B cell (primary cell): ENCODE measurements around the gene RNU5B-1. TPM values are rescaled to one million over a fixed set of nuclear protein-coding genes. Genes with fewer than 3 reads are reported as not detected.

Experiments used
- ATAC-seq: fragments of 200-7000 bp; cut with Tn5 transposase; one replicate; pipeline ENCODE4 v1.10.0; 2021; ENCODE audit warnings: low read depth, mild to moderate bottlenecking, moderate number of reproducible peaks, moderate library complexity
- CTCF ChIA-PET: fragments of 350-600 bp; sonication (Branson Sonifier 250); formaldehyde crosslinking; loops from one replicate; lab custom pipeline; 2021; ENCODE audit warnings: antibody characterized with exemption, inconsistent platforms; lab: Charles Lee
- POLR2A ChIA-PET: fragments of 350-600 bp; sonication (Branson Sonifier 250); formaldehyde crosslinking; loops from one replicate; lab custom pipeline; 2021; ENCODE audit warnings: antibody characterized with exemption; lab: Charles Lee
- DNase-seq: peaks from one replicate; pipeline ENCODE4 v3.0.0; 2013
- H2AFZ ChIP-seq: 2 replicates; pipeline ENCODE4 v1.6.1; 2012; ENCODE audit warnings: mild to moderate bottlenecking, low read depth, low read length; ENCODE audit not compliant: insufficient read depth, poor library complexity, severe bottlenecking
- H3K27ac ChIP-seq, 2 donors: 1 replicate in 1 of 2; 2 replicates in 1 of 2; pipeline ENCODE4 v1.5.1; 2012 to 2013; ENCODE audit warnings: low read length in 2 of 2, mild to moderate bottlenecking in 2 of 2, moderate library complexity in 1 of 2
- H3K27me3 ChIP-seq, 4 experiments: fragments of 200-600 bp in 1 of 4; sonication (generic) in 1 of 4; replicated peaks in 1 of 4; 1 replicate in 2 of 4; 2 replicates in 2 of 4; pipeline versions ENCODE4 v1.6.1 to v1.7.0; 2013 to 2016; ENCODE audit warnings: low read length in 3 of 4, mild to moderate bottlenecking in 2 of 4, mixed read lengths in 1 of 4, moderate library complexity in 1 of 4; ENCODE audit not compliant: insufficient read depth in 4 of 4, control insufficient read depth in 3 of 4; ENCODE audit errors: control extremely low read depth in 1 of 4
- H3K36me3 ChIP-seq, 2 experiments: replicated peaks in 1 of 2; 1 replicate in 1 of 2; 2 replicates in 1 of 2; pipeline versions ENCODE4 v1.6.1 to v1.7.1; 2013; ENCODE audit warnings: low read length in 1 of 2; ENCODE audit not compliant: insufficient read depth in 2 of 2, control insufficient read depth in 1 of 2; ENCODE audit errors: control extremely low read depth in 1 of 2, extremely low read depth in 1 of 2
- H3K4me1 ChIP-seq, 2 donors: fragments of 200-600 bp in 1 of 2; sonication (generic) in 1 of 2; 1 replicate in 1 of 2; 2 replicates in 1 of 2; pipeline versions ENCODE4 v1.5.1 to v1.6.1; 2013 to 2017; ENCODE audit warnings: low read length in 2 of 2; ENCODE audit not compliant: control insufficient read depth in 2 of 2, insufficient read depth in 2 of 2
- H3K4me2 ChIP-seq: replicated peaks from 2 replicates; pipeline ENCODE3; 2012; ENCODE audit warnings: mild to moderate bottlenecking, low read depth, low read length; ENCODE audit not compliant: poor library complexity, severe bottlenecking
- H3K4me3 ChIP-seq, 5 experiments: fragments of 200-600 bp in 1 of 5; sonication (generic) in 1 of 5; 1 replicate in 3 of 5; 2 replicates in 2 of 5; pipeline versions ENCODE4 v1.5.1 to v1.7.0; 2011 to 2016; ENCODE audit warnings: low read length in 4 of 5, mild to moderate bottlenecking in 4 of 5, low read depth in 2 of 5, control low read depth in 1 of 5, moderate library complexity in 1 of 5; ENCODE audit not compliant: insufficient read depth in 1 of 5; ENCODE audit errors: control extremely low read depth in 1 of 5, extremely low read depth in 1 of 5
- H3K79me2 ChIP-seq: fragments of 200-600 bp; sonication (generic); one replicate; pipeline ENCODE4 v1.6.0; 2016; ENCODE audit warnings: low read length; ENCODE audit not compliant: control insufficient read depth, insufficient read depth
- H3K9ac ChIP-seq: fragments of 200-600 bp; sonication (generic); 2 replicates; pipeline ENCODE4 v1.6.1; 2017; ENCODE audit warnings: mild to moderate bottlenecking, low read length, moderate library complexity
- H3K9me3 ChIP-seq, 3 donors: one replicate each; pipeline versions ENCODE4 v1.6.1 to v1.7.1; 2013; ENCODE audit warnings: low read length in 2 of 3; ENCODE audit not compliant: control insufficient read depth in 2 of 3, insufficient read depth in 1 of 3; ENCODE audit errors: control extremely low read depth in 1 of 3
- H4K20me1 ChIP-seq: 2 replicates; pipeline ENCODE4 v1.6.0; 2012; ENCODE audit warnings: mild to moderate bottlenecking, low read length; ENCODE audit not compliant: insufficient read depth, control insufficient read depth, poor library complexity, severe bottlenecking
- H3K27ac Mint-ChIP-seq: one replicate; pipeline ENCODE4 v1.8.0; 2021; ENCODE audit warnings: mixed read lengths
- H3K27me3 Mint-ChIP-seq: one replicate; pipeline ENCODE4 v1.8.0; 2021; ENCODE audit warnings: mixed read lengths
- H3K4me1 Mint-ChIP-seq: one replicate; pipeline ENCODE4 v1.8.0; 2021; ENCODE audit warnings: mixed read lengths
- H3K4me3 Mint-ChIP-seq: one replicate; pipeline ENCODE4 v1.8.0; 2021; ENCODE audit warnings: mixed read lengths
- H3K9me3 Mint-ChIP-seq: one replicate; pipeline ENCODE4 v1.8.0; 2022; ENCODE audit warnings: mixed read lengths; ENCODE audit not compliant: insufficient read depth
- CTCF ChIP-seq: fragments of 200-600 bp; IDR thresholded peaks from one replicate; pipeline ENCODE4 v1.8.0; 2022; ENCODE audit warnings: antibody characterized with exemption, mild to moderate bottlenecking
- EZH2 ChIP-seq: IDR thresholded peaks from 2 replicates; pipeline ENCODE4 v1.6.1; 2012; ENCODE audit warnings: borderline replicate concordance, low read depth, mild to moderate bottlenecking, moderate library complexity, low read length; ENCODE audit not compliant: insufficient read depth, poor library complexity, severe bottlenecking
- WGBS: methylation state at CpG from one replicate; pipeline ENCODE4 v1.1.5; 2013; ENCODE audit warnings: missing lambda C conversion rate; ENCODE audit not compliant: insufficient coverage; 5-methylcytosine and 5-hydroxymethylcytosine counted together
- intact Hi-C: fragments of 100-400 bp; cut with micrococcal nuclease; formaldehyde crosslinking; loops from one replicate; pipeline ENCODE4 v1.10.0; 2022
- polyA plus RNA-seq: library from polyadenylated mRNA; depleted of rRNA; stranded (reverse); fragments of >200 nt; gene quantifications from 2 replicates; pipeline ENCODE4 v1.2.3, GENCODE V29; 2012
- total RNA-seq, 2 donors: library from RNA; stranded (reverse); fragments of 120-200 nt in 1 of 2; gene quantifications; 1 replicate in 1 of 2; 2 replicates in 1 of 2; pipeline versions ENCODE4 v1.2.3 to v1.2.4, GENCODE V29; 2013 to 2022

Gene RNU5B-1
- total and polyA plus RNA-seq, 2 donors (not counting 1 experiment from before 2014, with no cell fraction given), result 21.7 TPM; not detected in 1

GRCh38 chr15:65264863-65265430 is 39.5 kb upstream of the RNU5B-1 start:
- POLR2A ChIA-PET, result interaction anchor here (0.6 kb wide), 1 partner anchor 22 kb away, joined by 3 read pairs; the partner anchor contains the start of gene PARP16
- Mint-ChIP-seq H3K4me1 (no peaks in the 10 kb centered on the region), H3K27ac (no peak overlapping the region), H3K9me3 (no peaks in the 10 kb centered on the region), H3K27me3 (no peaks in the 10 kb centered on the region), H3K4me3 (no peak overlapping the region)
- Histone ChIP-seq H3K27ac (no peak overlapping the region), H2AFZ (no peak overlapping the region), H3K79me2 (no peaks in the 10 kb centered on the region), H3K4me2 (no peak overlapping the region), H3K9ac (no peak overlapping the region), H3K4me3 (no peak overlapping the region), H3K27me3 (no peaks in the 10 kb centered on the region), H3K36me3 (peaks cover 2 to 52% of the 10 kb centered on the region in 2 experiments), H3K4me1 (no peaks in the 10 kb centered on the region), H3K9me3 (no peaks in the 10 kb centered on the region), H4K20me1 (no peaks in the 10 kb centered on the region)
- 95% methylated on average over 2 of the region's 2 CpGs for WGBS
- TF ChIP-seq CTCF, result no peak
- no peak for TF ChIP-seq EZH2
- ATAC-seq (no peak), DNase-seq (no peak)
- intact Hi-C loops, result no loop called here
- CTCF ChIA-PET, result interaction anchor here (0.7 to 1.8 kb wide), 2 partner anchors 10 to 48 kb away, joined by 3 to 4 read pairs; no protein-coding TSS in a partner anchor

GRCh38 chr15:65266469-65266868 is 38.0 kb upstream of the RNU5B-1 start:
- Mint-ChIP-seq H3K4me3 (no peak overlapping the region), H3K4me1 (no peaks in the 10 kb centered on the region), H3K27me3 (no peaks in the 10 kb centered on the region), H3K9me3 (no peaks in the 10 kb centered on the region), H3K27ac (no peak overlapping the region)
- Histone ChIP-seq H3K9ac (no peak overlapping the region), H3K9me3 (no peaks in the 10 kb centered on the region), H3K79me2 (no peaks in the 10 kb centered on the region), H3K27me3 (no peaks in the 10 kb centered on the region), H2AFZ (no peak overlapping the region), H3K36me3 (peaks cover 3 to 50% of the 10 kb centered on the region in 2 experiments), H4K20me1 (no peaks in the 10 kb centered on the region), H3K4me1 (no peaks in the 10 kb centered on the region), H3K4me3 (no peak overlapping the region), H3K4me2 (no peak overlapping the region), H3K27ac (no peak overlapping the region)
- DNase-seq (no peak), ATAC-seq (no peak)
- ChIA-PET POLR2A (no interaction called here), CTCF (no interaction called here)
- intact Hi-C loops, result no loop called here
- WGBS, result 90% methylated on average over 5 of the region's 5 CpGs
- TF ChIP-seq EZH2 (no peak), CTCF (no peak)
